SK-N-SH treated with all-trans-retinoic acid at 6 μM for 48 hours (cell line): ENCODE data around the gene NTM.

Experiments used
- ATAC-seq: fragments of 200-7000 bp; cut with Tn5 transposase; 3 replicates; pipeline ENCODE4 v1.9.1; 2020; ENCODE audit warnings: mild to moderate bottlenecking, moderate library complexity
- ARNTL ChIP-seq: fragments of 450-650 bp; formaldehyde crosslinking; IDR thresholded peaks from 2 replicates; pipeline ENCODE4 v1.5.0; 2020; ENCODE audit warnings: low read depth, mild to moderate bottlenecking, moderate library complexity, borderline replicate concordance
- BACH2 ChIP-seq: fragments of 250-450 bp; sonication (Bioruptor Pico); IDR thresholded peaks from 2 replicates; pipeline ENCODE4 v1.9.0; 2021; ENCODE audit warnings: mild to moderate bottlenecking, borderline replicate concordance
- CREB5 ChIP-seq: fragments of 250-450 bp; sonication (Bioruptor Pico); IDR thresholded peaks from 2 replicates; pipeline ENCODE4 v1.5.1; 2020; ENCODE audit warnings: low read depth, mild to moderate bottlenecking, moderate library complexity
- CSDC2 ChIP-seq: fragments of 250-450 bp; sonication (Bioruptor Pico); IDR thresholded peaks from 2 replicates; pipeline ENCODE4 v1.5.0; 2020; ENCODE audit warnings: mild to moderate bottlenecking, moderate library complexity
- CSRNP3 ChIP-seq: fragments of 250-450 bp; sonication (Bioruptor Pico); IDR thresholded peaks from 2 replicates; pipeline ENCODE4 v1.5.1; 2021; ENCODE audit warnings: mild to moderate bottlenecking, moderate library complexity
- ESRRG ChIP-seq: fragments of 250-450 bp; sonication (Bioruptor Pico); IDR thresholded peaks from 2 replicates; pipeline ENCODE4 v1.6.1; 2021; ENCODE audit warnings: mild to moderate bottlenecking
- GLIS3 ChIP-seq: fragments of 250-450 bp; sonication (Bioruptor Pico); IDR thresholded peaks from 2 replicates; pipeline ENCODE4 v1.5.0; 2020; ENCODE audit warnings: mild to moderate bottlenecking, moderate library complexity
- ISL1 ChIP-seq: fragments of 250-450 bp; sonication (Bioruptor Pico); IDR thresholded peaks from 2 replicates; pipeline ENCODE4 v2.1.2; 2022; ENCODE audit warnings: mild to moderate bottlenecking, moderate library complexity
- OSR1 ChIP-seq: fragments of 250-450 bp; sonication (Bioruptor Pico); IDR thresholded peaks from 2 replicates; pipeline ENCODE4 v1.8.0; 2022; ENCODE audit warnings: moderate library complexity, mild to moderate bottlenecking, inconsistent platforms
- PATZ1 ChIP-seq: fragments of 250-450 bp; sonication (Bioruptor Pico); IDR thresholded peaks from 2 replicates; pipeline ENCODE4 v1.8.0; 2020; ENCODE audit warnings: mild to moderate bottlenecking, moderate library complexity, borderline replicate concordance
- POU6F1 ChIP-seq: fragments of 250-450 bp; sonication (Bioruptor Pico); IDR thresholded peaks from 2 replicates; pipeline ENCODE4 v1.8.0; 2021; ENCODE audit warnings: low read depth, mild to moderate bottlenecking, moderate library complexity, borderline replicate concordance
- PPARA ChIP-seq: fragments of 250-450 bp; sonication (Bioruptor Pico); IDR thresholded peaks from 2 replicates; pipeline ENCODE4 v1.5.0; 2020; ENCODE audit warnings: mild to moderate bottlenecking, borderline replicate concordance
- SNAI2 ChIP-seq: fragments of 250-450 bp; sonication (Bioruptor Pico); IDR thresholded peaks from 2 replicates; pipeline ENCODE4 v1.5.0; 2020; ENCODE audit warnings: mild to moderate bottlenecking, moderate library complexity
- TCF4 ChIP-seq: fragments of 250-450 bp; sonication (Bioruptor Pico); IDR thresholded peaks from 2 replicates; pipeline ENCODE4 v1.8.0; 2021; ENCODE audit warnings: mild to moderate bottlenecking, moderate library complexity, borderline replicate concordance
- TOX ChIP-seq: fragments of 250-450 bp; sonication (Bioruptor Pico); IDR thresholded peaks from 2 replicates; pipeline ENCODE4 v1.8.0; 2021; ENCODE audit warnings: mild to moderate bottlenecking, moderate library complexity, borderline replicate concordance
- TSHZ2 ChIP-seq: fragments of 250-450 bp; sonication (Bioruptor Pico); IDR thresholded peaks from 2 replicates; pipeline ENCODE4 v1.5.0; 2020; ENCODE audit warnings: mild to moderate bottlenecking, moderate library complexity
- ZFP30 ChIP-seq: fragments of 450-650 bp; formaldehyde crosslinking; IDR thresholded peaks from 2 replicates; pipeline ENCODE4 v1.5.0; 2022; ENCODE audit warnings: mild to moderate bottlenecking, moderate library complexity
- ZNF70 ChIP-seq: fragments of 450-650 bp; formaldehyde crosslinking; IDR thresholded peaks from 2 replicates; pipeline ENCODE4 v1.5.0; 2020; ENCODE audit warnings: mild to moderate bottlenecking, moderate library complexity

NTM gene

GRCh38 chr11:131894615-131895544, 524.5 kb downstream of the NTM start (continued):
- TF ChIP-seq CSRNP3 (CRISPR knock-in tag) (no peak), CSDC2 (no peak), PATZ1 (no peak), ZFP30 (CRISPR knock-in tag) (no peak), ISL1 (no peak), BACH2 (CRISPR knock-in tag) (no peak)

GRCh38 chr11:131895865-131896264, 525.5 kb downstream of the NTM start:
- peak; percentile 11; the same call in 1 of the 3 replicates for ATAC-seq
- TF ChIP-seq ARNTL (CRISPR knock-in tag) (no peak), CSDC2 (no peak), PPARA (no peak)

GRCh38 chr11:131896978-131897615, 526.7 kb downstream of the NTM start:
- no peak for ATAC-seq
- TF ChIP-seq ARNTL (CRISPR knock-in tag) (no peak), GLIS3 (CRISPR knock-in tag) (no peak), BACH2 (CRISPR knock-in tag) (no peak), ZNF70 (CRISPR knock-in tag) (no peak), PPARA (no peak), ZFP30 (CRISPR knock-in tag) (no peak), SNAI2 (no peak), ISL1 (no peak), OSR1 (CRISPR knock-in tag) (no peak), CREB5 (no peak), PATZ1 (no peak), POU6F1 (CRISPR knock-in tag) (no peak), TOX (CRISPR knock-in tag) (no peak), TSHZ2 (CRISPR knock-in tag) (no peak), ESRRG (CRISPR knock-in tag) (no peak), TCF4 (CRISPR knock-in tag) (no peak)
